GM12878 (cell line): Measurements from ENCODE around the gene EMP1. TPM values are rescaled to one million over a fixed set of nuclear protein-coding genes. Genes with fewer than 3 reads are reported as not detected.

Source experiments
- ATAC-seq: fragments of 200-7000 bp; cut with Tn5 transposase; 3 replicates; pipeline ENCODE4 v1.9.1; 2020; ENCODE audit warnings: mild to moderate bottlenecking, moderate library complexity
- BruUV-seq: library from RNA; stranded (reverse); fragments of 400-500 nt; replicated peaks from 2 replicates; lab custom pipeline; 2021; lab: Mats Ljungman, UMichigan
- CTCF ChIA-PET: fragments of 300-600 bp; sonication (Branson Sonifier 250); formaldehyde crosslinking; extraction: SDS; loops from one replicate; lab custom pipeline; 2021; ENCODE audit warnings: inconsistent platforms; lab: Yijun Ruan, JAX
- POLR2A ChIA-PET: fragments of 350-600 bp; formaldehyde crosslinking; extraction: SDS; loops from one replicate; lab custom pipeline; 2021; ENCODE audit warnings: inconsistent platforms; lab: Charles Lee
- RAD21 ChIA-PET: fragments of 300-600 bp; sonication (Branson Sonifier 250); formaldehyde crosslinking; loops from one replicate; lab custom pipeline; 2023; ENCODE audit warnings: antibody characterized with exemption; ENCODE audit not compliant: unreplicated experiment; lab: Charles Lee
- SMC1A ChIA-PET: fragments of 300-600 bp; sonication (Branson Sonifier 250); formaldehyde crosslinking; loops from one replicate; lab custom pipeline; 2023; ENCODE audit not compliant: unreplicated experiment, uncharacterized antibody; lab: Charles Lee
- DNase-seq: peaks from one replicate; pipeline ENCODE4 v3.0.0-alpha.2; 2011; ENCODE audit warnings: low read depth, low spot score
- FAIRE-seq: peaks from 3 replicates; lab custom pipeline; 2011; peaks lifted over from hg19 to GRCh38; lab: Jason Lieb, UNC
- H2AFZ ChIP-seq: 2 replicates; pipeline ENCODE4 v1.6.0; 2011; ENCODE audit warnings: low read depth, low read length, control low read depth; ENCODE audit not compliant: control insufficient read depth
- H3K27ac ChIP-seq: 2 replicates; pipeline ENCODE4 v1.5.1; 2011; ENCODE audit warnings: control low read depth; ENCODE audit not compliant: control insufficient read depth, insufficient read depth
- H3K27me3 ChIP-seq, 2 experiments: replicated peaks in 1 of 2; 2 replicates each; pipeline versions ENCODE4 v1.6.0 to v1.6.1; 2011; ENCODE audit warnings: low read length in 1 of 2; ENCODE audit not compliant: control insufficient read depth in 2 of 2, insufficient read depth in 2 of 2
- H3K36me3 ChIP-seq, 2 experiments: 2 replicates each; pipeline ENCODE4 v1.5.1; 2011; ENCODE audit warnings: low read length in 1 of 2; ENCODE audit not compliant: control insufficient read depth in 2 of 2, insufficient read depth in 2 of 2
- H3K4me1 ChIP-seq: 2 replicates; pipeline ENCODE4 v1.6.1; 2011; ENCODE audit warnings: mild to moderate bottlenecking, low read length, moderate library complexity, mixed read lengths; ENCODE audit not compliant: control insufficient read depth, insufficient read depth
- H3K4me2 ChIP-seq: 2 replicates; pipeline ENCODE4 v1.6.0; 2011; ENCODE audit warnings: control low read depth; ENCODE audit not compliant: control insufficient read depth, insufficient read depth
- H3K4me3 ChIP-seq: fragments of 200-600 bp; sonication (generic); 2 replicates; pipeline ENCODE4 v1.5.1; 2016
- H3K79me2 ChIP-seq: 2 replicates; pipeline ENCODE4 v1.6.0; 2011; ENCODE audit warnings: low read length; ENCODE audit not compliant: control insufficient read depth, insufficient read depth
- H3K9ac ChIP-seq: 2 replicates; pipeline ENCODE4 v1.8.0; 2011; ENCODE audit warnings: low read length, control low read depth, mixed read lengths; ENCODE audit not compliant: control insufficient read depth, insufficient read depth
- H3K9me3 ChIP-seq: replicated peaks from 3 replicates; pipeline ENCODE4 v1.5.1; 2011; ENCODE audit warnings: mild to moderate bottlenecking, low read length; ENCODE audit not compliant: control insufficient read depth, insufficient read depth
- H4K20me1 ChIP-seq: 2 replicates; pipeline ENCODE4 v1.6.0; 2011; ENCODE audit not compliant: control insufficient read depth, insufficient read depth
- CEBPB ChIP-seq, 2 experiments: fragments of 150-350 bp in 1 of 2; IDR thresholded peaks; 2 replicates each; pipeline ENCODE4 v1.6.1; 2012 to 2014; ENCODE audit warnings: low read depth in 2 of 2, low read length in 2 of 2, borderline replicate concordance in 1 of 2, inconsistent platforms in 1 of 2
- FOXK2 ChIP-seq: fragments of 450-650 bp; IDR thresholded peaks from 2 replicates; pipeline ENCODE4 v1.6.1; 2017; ENCODE audit warnings: mild to moderate bottlenecking, moderate library complexity
- HCFC1 ChIP-seq: fragments of 150-350 bp; IDR thresholded peaks from 2 replicates; pipeline ENCODE4 v1.6.1; 2014; ENCODE audit warnings: low read length
- HDGF ChIP-seq: fragments of 450-650 bp; IDR thresholded peaks from 2 replicates; pipeline ENCODE4 v1.6.1; 2016; ENCODE audit warnings: antibody characterized with exemption
- MTA3 ChIP-seq: IDR thresholded peaks from 2 replicates; pipeline ENCODE4 v1.6.1; 2012; ENCODE audit warnings: low read length, inconsistent platforms, borderline replicate concordance
- NFYB ChIP-seq: IDR thresholded peaks from 2 replicates; pipeline ENCODE4 v1.6.1; 2011; ENCODE audit warnings: low read depth, mild to moderate bottlenecking, low read length, improper control_type of control experiment, moderate library complexity; ENCODE audit not compliant: insufficient read depth
- WGBS: methylation state at CpG from one replicate; pipeline ENCODE4 v1.1.6; 2016; ENCODE audit warnings: low lambda C conversion rate; ENCODE audit not compliant: insufficient replicate concordance, insufficient coverage; ENCODE audit errors: missing lambda C conversion rate; 5-methylcytosine and 5-hydroxymethylcytosine counted together
- in situ Hi-C: fragments of 300-500 bp; cut with MboI; formaldehyde crosslinking; loops from 9 replicates; pipeline ENCODE4 v1.14.3; 2018; ENCODE audit warnings: mixed read lengths
- intact Hi-C: fragments of 100-400 bp; cut with micrococcal nuclease; formaldehyde crosslinking; loops from one replicate; pipeline ENCODE4 v1.14.2; 2022; ENCODE audit not compliant: unreplicated experiment
- polyA plus RNA-seq, 11 experiments: library from polyadenylated mRNA; depleted of rRNA in 4 of 11; unstranded in 6 of 11; stranded (reverse) in 5 of 11; fragments of >200 nt; fragmentation: Nextera tagmentation in 4 of 11; fragmentation: Illumina TruSeq in 1 of 11; extraction: Ambion mirVana in 4 of 11; extraction: Trizol in 1 of 11; gene quantifications; 1 replicate in 1 of 11; 2 replicates in 10 of 11; pipeline versions ENCODE4 v1.2.1 to v1.2.3, GENCODE V29; 2011 to 2016; ENCODE audit warnings: inconsistent platforms in 2 of 11, missing spikeins in 2 of 11, low read depth in 1 of 11
- total RNA-seq, 4 experiments: library from RNA; depleted of rRNA in 3 of 4; stranded (reverse); fragments of >200 nt in 3 of 4; fragmentation: Illumina TruSeq in 1 of 4; extraction: Trizol in 1 of 4; gene quantifications; 2 replicates each; pipeline versions ENCODE4 v1.2.1 to v1.2.3, GENCODE V29; 2013 to 2021
- TF ChIP-seq, protein P1 (sequence below): IDR thresholded peaks from 2 replicates; pipeline ENCODE4 v1.6.1; 2011; ENCODE audit warnings: low read depth, mild to moderate bottlenecking, low read length, moderate library complexity, borderline replicate concordance; ENCODE audit errors: extremely low read depth

The EMP1 gene
- total and polyA plus RNA-seq, 10 of the 15 experiments (the other 5 are each of a cell fraction or from before 2014, with no cell fraction given): 0.09 to 0.90 (median 0.25) TPM; not detected in 1

DNA sequence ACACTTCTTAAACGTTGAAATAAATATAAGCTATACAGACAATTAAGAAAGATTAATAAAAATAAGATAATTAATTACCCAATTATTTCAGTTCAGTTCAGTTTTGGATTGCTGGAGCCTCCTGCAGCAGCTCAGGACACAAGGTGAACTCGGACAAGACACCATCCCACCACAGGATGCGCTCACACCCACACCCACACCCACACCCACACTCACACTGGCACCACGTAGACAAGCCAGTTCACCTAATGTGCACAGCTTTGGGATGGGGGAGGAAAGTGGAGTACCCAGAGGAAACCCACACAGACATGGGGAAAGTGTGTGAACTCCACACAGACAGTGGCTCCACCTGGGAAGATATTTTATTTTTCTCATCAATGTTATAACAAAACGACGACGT is 32.1 kb downstream of the EMP1 start:
- Histone ChIP-seq H3K79me2 (no peaks in the 10 kb centered on the region), H3K4me3 (no peak overlapping the region), H3K36me3 (no peaks in the 10 kb centered on the region), H3K27me3 (peaks cover 0 to 2% of the 10 kb centered on the region in 2 experiments; a peak in 1 of 4 replicates), H3K9ac (no peak overlapping the region), H2AFZ (no peak overlapping the region), H3K4me1 (no peaks in the 10 kb centered on the region), H3K9me3 (no peaks in the 10 kb centered on the region), H4K20me1 (no peaks in the 10 kb centered on the region), H3K4me2 (no peak overlapping the region), H3K27ac (no peak overlapping the region)
- ChIA-PET CTCF (interaction anchor here (0.9 kb wide), 1 partner anchor 9 kb away, joined by 3 read pairs; no protein-coding TSS in a partner anchor), POLR2A (no interaction called here), RAD21 (no interaction called here), SMC1A (no interaction called here)
- ATAC-seq (no peak), FAIRE-seq (no peak), DNase-seq (no peak)
- 34% methylated on average over 7 of the region's 7 CpGs for WGBS
- TF ChIP-seq HDGF: no peak
- TF ChIP-seq CEBPB (IDR thresholded peaks at IDR 0.05; ENCODE audit: borderline replicate concordance in 1 of 2, low read depth in 2 of 2, low read length in 2 of 2): no peak
- TF ChIP-seq MTA3: no peak
- intact Hi-C loops (no loop called here), in situ Hi-C loops (no loop called here)
- BruUV-seq: no TSS peak

DNA sequence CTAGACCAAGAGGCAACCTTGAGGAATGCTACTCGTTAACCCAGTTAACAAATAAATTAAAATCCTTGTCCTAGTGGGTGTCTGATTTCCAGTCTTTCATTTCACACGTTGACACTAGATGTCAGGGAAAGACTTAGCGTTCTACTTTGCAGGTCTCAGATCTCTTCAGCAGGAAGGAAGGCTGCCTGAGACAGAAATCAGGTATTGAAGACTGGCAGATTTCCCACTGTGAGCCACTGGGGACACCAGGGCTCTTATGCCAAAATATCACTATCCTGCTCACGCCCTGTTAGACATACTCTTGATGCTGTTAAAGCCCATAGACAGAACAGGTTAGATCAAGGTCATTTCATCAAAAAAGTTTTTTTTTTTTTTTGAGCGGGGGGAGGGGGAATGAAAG is 33.0 kb downstream of the EMP1 start:
- CTCF ChIA-PET: no interaction called here
- Histone ChIP-seq H3K36me3 (no peaks in the 10 kb centered on the region), H3K4me3 (no peak overlapping the region), H3K9ac (no peak overlapping the region), H4K20me1 (no peaks in the 10 kb centered on the region), H3K27me3 (peaks cover 0 to 2% of the 10 kb centered on the region in 2 experiments; a peak in 1 of 4 replicates), H3K27ac (no peak overlapping the region), H3K4me2 (no peak overlapping the region), H3K4me1 (no peaks in the 10 kb centered on the region), H2AFZ (no peak overlapping the region), H3K9me3 (no peaks in the 10 kb centered on the region), H3K79me2 (no peaks in the 10 kb centered on the region)
- no TSS peak for BruUV-seq
- DNase-seq: no peak
- no peak for ATAC-seq
- in situ Hi-C loops: no loop called here
- no peak for FAIRE-seq
- POLR2A ChIA-PET: no interaction called here
- RAD21 ChIA-PET: no interaction called here
- intact Hi-C loops: no loop called here
- WGBS: 42% methylated on average over 5 of the region's 5 CpGs
- TF ChIP-seq NFYB (no peak), HCFC1 (no peak), FOXK2 (no peak)
- TF ChIP-seq, protein P1, sequence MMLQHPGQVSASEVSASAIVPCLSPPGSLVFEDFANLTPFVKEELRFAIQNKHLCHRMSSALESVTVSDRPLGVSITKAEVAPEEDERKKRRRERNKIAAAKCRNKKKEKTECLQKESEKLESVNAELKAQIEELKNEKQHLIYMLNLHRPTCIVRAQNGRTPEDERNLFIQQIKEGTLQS: no peak
- SMC1A ChIA-PET: no interaction called here
